Measurements from ENCODE around the gene CGB5.
"Not testable (repeated sequence)": the region's sequence is repeated elsewhere in the genome, so short reads cannot be mapped to it uniquely, and the experiment has no call there.

DNA sequence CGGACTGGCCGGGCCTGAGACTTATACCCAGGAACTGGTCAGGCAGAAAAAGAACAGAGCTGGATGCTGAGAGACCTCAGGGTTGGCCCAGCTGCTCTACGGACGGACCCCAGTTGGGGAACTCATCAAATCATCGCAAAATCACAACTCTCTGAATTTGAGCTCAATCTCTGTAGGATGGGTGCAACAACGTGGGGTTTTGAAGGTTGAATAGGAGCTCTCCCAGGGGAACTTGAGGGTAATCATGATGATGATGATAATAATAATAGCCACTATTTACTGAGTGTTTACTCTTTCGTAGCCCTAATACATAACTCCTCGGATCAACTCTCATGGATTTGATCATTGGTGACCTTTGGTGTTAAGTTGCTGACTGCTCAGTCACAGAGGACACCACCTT lies 13.3 kb upstream of the CGB5 start:
- TF ChIP-seq, protein P1, sequence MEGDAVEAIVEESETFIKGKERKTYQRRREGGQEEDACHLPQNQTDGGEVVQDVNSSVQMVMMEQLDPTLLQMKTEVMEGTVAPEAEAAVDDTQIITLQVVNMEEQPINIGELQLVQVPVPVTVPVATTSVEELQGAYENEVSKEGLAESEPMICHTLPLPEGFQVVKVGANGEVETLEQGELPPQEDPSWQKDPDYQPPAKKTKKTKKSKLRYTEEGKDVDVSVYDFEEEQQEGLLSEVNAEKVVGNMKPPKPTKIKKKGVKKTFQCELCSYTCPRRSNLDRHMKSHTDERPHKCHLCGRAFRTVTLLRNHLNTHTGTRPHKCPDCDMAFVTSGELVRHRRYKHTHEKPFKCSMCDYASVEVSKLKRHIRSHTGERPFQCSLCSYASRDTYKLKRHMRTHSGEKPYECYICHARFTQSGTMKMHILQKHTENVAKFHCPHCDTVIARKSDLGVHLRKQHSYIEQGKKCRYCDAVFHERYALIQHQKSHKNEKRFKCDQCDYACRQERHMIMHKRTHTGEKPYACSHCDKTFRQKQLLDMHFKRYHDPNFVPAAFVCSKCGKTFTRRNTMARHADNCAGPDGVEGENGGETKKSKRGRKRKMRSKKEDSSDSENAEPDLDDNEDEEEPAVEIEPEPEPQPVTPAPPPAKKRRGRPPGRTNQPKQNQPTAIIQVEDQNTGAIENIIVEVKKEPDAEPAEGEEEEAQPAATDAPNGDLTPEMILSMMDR (conservative IDR thresholded peaks at IDR 0.05; ENCODE audit: low read depth, low read length), result not testable (repeated sequence)
- TF ChIP-seq EZH2 (IDR thresholded peaks at IDR 0.05; ENCODE audit: borderline replicate concordance, low read depth, low read length, poor library complexity, severe bottlenecking), result not testable (repeated sequence)

All from A673 (cell line).